Lower leg skin (tissue), 3 donors: Measurements from ENCODE around the gene ROBO1.

Experiments
- CTCF ChIP-seq, 3 donors: fragments of 450-650 bp; IDR thresholded peaks; one replicate each; pipeline ENCODE4 v1.5.1; 2016; ENCODE audit warnings: antibody characterized with exemption in 3 of 3, mild to moderate bottlenecking in 3 of 3, moderate library complexity in 2 of 3
- POLR2A ChIP-seq, 2 donors: fragments of 450-650 bp; IDR thresholded peaks; one replicate each; pipeline ENCODE4 v1.6.1; 2016 to 2017; ENCODE audit warnings: antibody characterized with exemption in 2 of 2, mild to moderate bottlenecking in 1 of 2, moderate library complexity in 1 of 2

- TF ChIP-seq CTCF (IDR thresholded peaks at IDR 0.05) (no peak), POLR2A (IDR thresholded peaks at IDR 0.05) (no peak)
Measured at GRCh38 chr3:78992830-78993229, 775.0 kb downstream of the ROBO1 start.
